ENCODE data around the gene LDLRAP1.
A peak's percentile ranks its signal among the peaks of the same experiment; 100 is the strongest.

The LDLRAP1 gene

GRCh38 chr1:25517476-25518394 is 25.7 kb upstream of the LDLRAP1 start:
- H3K9ac ChIP-seq (ENCODE audit: low read depth, low read length, poor library complexity, severe bottlenecking), result no peak overlapping the region
- H3K4me2 ChIP-seq (ENCODE audit: low read depth, low read length, poor library complexity, severe bottlenecking), result no peak overlapping the region
- H3K9me3 ChIP-seq (ENCODE audit: insufficient read depth, low read depth, low read length), result no peaks in the 10 kb centered on the region
- no peaks in the 10 kb centered on the region for H3K4me1 ChIP-seq (ENCODE audit: insufficient read depth, low read length, poor library complexity, severe bottlenecking)
- no peak overlapping the region for H3K4me3 ChIP-seq (ENCODE audit: low read length, poor library complexity, severe bottlenecking)
- TF ChIP-seq CTCF (conservative IDR thresholded peaks at IDR 0.05; ENCODE audit: low read length) (no peak; the same call in 1 of the 2 replicates), EZH2phosphoT487 (IDR thresholded peaks at IDR 0.05; ENCODE audit: borderline replicate concordance) (no peak)
- no peaks in the 10 kb centered on the region for H3K79me2 ChIP-seq (ENCODE audit: insufficient read depth, low read length)
- no peaks in the 10 kb centered on the region for H3K36me3 ChIP-seq (ENCODE audit: insufficient read depth, low read length)
- H3K27me3 ChIP-seq (ENCODE audit: insufficient read depth, low read length, poor library complexity, severe bottlenecking), result no peaks in the 10 kb centered on the region
- H2AFZ ChIP-seq (ENCODE audit: low read length), result no peak overlapping the region
- H4K20me1 ChIP-seq (ENCODE audit: insufficient read depth, low read length, poor library complexity, severe bottlenecking), result no peaks in the 10 kb centered on the region
- H3F3A ChIP-seq (ENCODE audit: low read depth), result no peaks in the 10 kb centered on the region
- H3K9me2 ChIP-seq (replicated peaks; ENCODE audit: low read depth, low read length), result no peaks in the 10 kb centered on the region

GRCh38 chr1:25519624-25520023 is 23.8 kb upstream of the LDLRAP1 start:
- Histone ChIP-seq H3K36me3 (ENCODE audit: insufficient read depth, low read length) (no peaks in the 10 kb centered on the region), H3K9me3 (ENCODE audit: insufficient read depth, low read depth, low read length) (no peaks in the 10 kb centered on the region), H3K9me2 (replicated peaks; ENCODE audit: low read depth, low read length) (no peaks in the 10 kb centered on the region), H3K79me2 (ENCODE audit: insufficient read depth, low read length) (no peaks in the 10 kb centered on the region), H3K27me3 (ENCODE audit: insufficient read depth, low read length, poor library complexity, severe bottlenecking) (no peaks in the 10 kb centered on the region), H4K20me1 (ENCODE audit: insufficient read depth, low read length, poor library complexity, severe bottlenecking) (no peaks in the 10 kb centered on the region), H3F3A (ENCODE audit: low read depth) (no peaks in the 10 kb centered on the region), H2AFZ (ENCODE audit: low read length) (no peak overlapping the region), H3K9ac (ENCODE audit: low read depth, low read length, poor library complexity, severe bottlenecking) (no peak overlapping the region), H3K4me3 (ENCODE audit: low read length, poor library complexity, severe bottlenecking) (no peak overlapping the region), H3K4me2 (ENCODE audit: low read depth, low read length, poor library complexity, severe bottlenecking) (no peak overlapping the region), H3K4me1 (ENCODE audit: insufficient read depth, low read length, poor library complexity, severe bottlenecking) (no peaks in the 10 kb centered on the region)
- no peak for TF ChIP-seq CTCF (conservative IDR thresholded peaks at IDR 0.05; ENCODE audit: low read length)

GRCh38 chr1:25520446-25521061 is 22.9 kb upstream of the LDLRAP1 start:
- Histone ChIP-seq H3K9me2 (replicated peaks; ENCODE audit: low read depth, low read length) (no peaks in the 10 kb centered on the region), H3K4me2 (ENCODE audit: low read depth, low read length, poor library complexity, severe bottlenecking) (no peak overlapping the region), H3K4me1 (ENCODE audit: insufficient read depth, low read length, poor library complexity, severe bottlenecking) (no peaks in the 10 kb centered on the region), H3K36me3 (ENCODE audit: insufficient read depth, low read length) (no peaks in the 10 kb centered on the region), H3K79me2 (ENCODE audit: insufficient read depth, low read length) (no peaks in the 10 kb centered on the region), H4K20me1 (ENCODE audit: insufficient read depth, low read length, poor library complexity, severe bottlenecking) (no peaks in the 10 kb centered on the region), H3K9me3 (ENCODE audit: insufficient read depth, low read depth, low read length) (no peaks in the 10 kb centered on the region), H3K4me3 (ENCODE audit: low read length, poor library complexity, severe bottlenecking) (no peak overlapping the region), H3F3A (ENCODE audit: low read depth) (no peaks in the 10 kb centered on the region), H2AFZ (ENCODE audit: low read length) (peak overlapping the region; percentile 79), H3K9ac (ENCODE audit: low read depth, low read length, poor library complexity, severe bottlenecking) (no peak overlapping the region), H3K27me3 (ENCODE audit: insufficient read depth, low read length, poor library complexity, severe bottlenecking) (no peaks in the 10 kb centered on the region)
- no peak for TF ChIP-seq EZH2phosphoT487 (IDR thresholded peaks at IDR 0.05; ENCODE audit: borderline replicate concordance)
- TF ChIP-seq CTCF (conservative IDR thresholded peaks at IDR 0.05; ENCODE audit: low read length), result peak; percentile 84
